LoVo (cell line): ENCODE data around the gene ABHD17B.
"Not testable (repeated sequence)": the region's sequence is repeated elsewhere in the genome, so short reads cannot be mapped to it uniquely, and the experiment has no call there.

Experiments
- DNase-seq: peaks from one replicate; pipeline ENCODE4 v3.0.0-alpha.2; 2016; ENCODE audit warnings: low spot score

ABHD17B gene

GRCh38 chr9:71911061-71911907, at the start of gene ABHD17B, which contains the start of gene C9orf85:
ABHD17B (minus strand) TSS chr9:71911193; CDS start chr9:71875080, 36,113 bp downstream.
C9orf85 (plus strand) TSS chr9:71911639; CDS start chr9:71911735, 96 bp downstream.
- peak; percentile 98 for DNase-seq

- no peak for DNase-seq
These were observed 44.4 kb upstream of the ABHD17B start for GRCh38 chr9:71955300-71955915.

GRCh38 chr9:71954652-71955051, 43.7 kb upstream of the ABHD17B start:
- DNase-seq, result not testable (repeated sequence)

- DNase-seq, result peak; percentile 20
These were observed 33.9 kb upstream of the ABHD17B start for GRCh38 chr9:71944754-71945375.

GRCh38 chr9:71941998-71942567, 31.1 kb upstream of the ABHD17B start:
- DNase-seq, result no peak

- no peak for DNase-seq
These were observed 30.1 kb upstream of the ABHD17B start for GRCh38 chr9:71941060-71941568.

GRCh38 chr9:71937898-71938297, 26.9 kb upstream of the ABHD17B start:
- no peak for DNase-seq

GRCh38 chr9:71937070-71937625, 26.2 kb upstream of the ABHD17B start:
- no peak for DNase-seq

GRCh38 chr9:71936066-71936465, 25.1 kb upstream of the ABHD17B start:
- DNase-seq, result no peak

GRCh38 chr9:71931166-71931565, 20.2 kb upstream of the ABHD17B start:
- no peak for DNase-seq

- DNase-seq, result no peak
These were observed 18.9 kb upstream of the ABHD17B start for GRCh38 chr9:71929791-71930440.

- no peak for DNase-seq
These were observed 18.2 kb upstream of the ABHD17B start for GRCh38 chr9:71929223-71929622.

GRCh38 chr9:71928806-71929205, 17.8 kb upstream of the ABHD17B start:
- DNase-seq, result no peak

GRCh38 chr9:71928376-71928775, 17.4 kb upstream of the ABHD17B start:
- no peak for DNase-seq

- no peak for DNase-seq
These were observed 14.8 kb upstream of the ABHD17B start for GRCh38 chr9:71925834-71926233.

- no peak for DNase-seq
These were observed 13.6 kb upstream of the ABHD17B start for GRCh38 chr9:71924576-71924975.

- DNase-seq, result no peak
These were observed 10.3 kb upstream of the ABHD17B start for GRCh38 chr9:71921190-71921814.

- DNase-seq, result no peak
These were observed 9.6 kb upstream of the ABHD17B start for GRCh38 chr9:71920456-71921189.

- DNase-seq, result no peak
These were observed 7.4 kb upstream of the ABHD17B start for GRCh38 chr9:71918419-71918818.

- DNase-seq, result no peak
These were observed 6.0 kb upstream of the ABHD17B start for GRCh38 chr9:71916834-71917534.
